ENCODE results near the gene SERPINB8. TPM values are rescaled to one million over a fixed set of nuclear protein-coding genes. Genes with fewer than 3 reads are reported as not detected.

The SERPINB8 gene
- total and polyA plus RNA-seq, 2 of the 13 experiments (the other 11 are each of a cell fraction or from before 2014, with no cell fraction given), result 0.95 to 2.2 TPM

DNA sequence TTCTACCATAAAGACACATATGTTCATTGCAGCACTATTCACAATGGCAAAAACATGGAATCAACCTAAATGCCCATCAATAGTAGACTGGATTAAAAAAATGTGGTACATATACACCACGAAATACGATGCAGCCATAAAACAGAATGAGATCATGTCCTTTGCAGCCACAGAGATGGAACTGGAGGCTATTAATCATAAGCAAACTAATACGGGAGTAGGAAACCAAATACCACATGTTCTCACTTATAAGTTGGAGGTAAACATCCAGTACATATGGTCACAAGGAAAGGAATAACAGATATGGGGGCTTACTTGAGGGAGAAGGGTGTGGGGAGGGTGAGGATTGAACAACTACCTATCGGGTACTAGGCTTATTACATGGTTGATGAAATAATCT lies 13.1 kb upstream of the SERPINB8 start:
- no peaks in the 10 kb centered on the region for H3K9me3 ChIP-seq (ENCODE audit: low read length)
- TF ChIP-seq TOPORS (CRISPR knock-in tag; IDR thresholded peaks at IDR 0.05) (no peak), ZMYM3 (CRISPR knock-in tag; IDR thresholded peaks at IDR 0.05) (no peak), NR3C1 (CRISPR knock-in tag; IDR thresholded peaks at IDR 0.05) (no peak), CHD4 (IDR thresholded peaks at IDR 0.05; ENCODE audit: borderline replicate concordance, low read length) (no peak), JARID2 (CRISPR knock-in tag; IDR thresholded peaks at IDR 0.05; ENCODE audit: insufficient replicate concordance) (no peak), CCDC6 (CRISPR knock-in tag; IDR thresholded peaks at IDR 0.05) (no peak), ZSCAN25 (CRISPR knock-in tag; IDR thresholded peaks at IDR 0.05) (no peak), CREM (IDR thresholded peaks at IDR 0.05) (no peak), CREM (CRISPR knock-in tag; IDR thresholded peaks at IDR 0.05) (no peak), MEIS2 (CRISPR knock-in tag; IDR thresholded peaks at IDR 0.05) (no peak), MEIS1 (CRISPR knock-in tag; IDR thresholded peaks at IDR 0.05; ENCODE audit: borderline replicate concordance) (no peak), ZNF10 (CRISPR knock-in tag; IDR thresholded peaks at IDR 0.05; ENCODE audit: borderline replicate concordance, low read depth) (no peak), NR2F6 (IDR thresholded peaks at IDR 0.05) (no peak), NR2F6 (CRISPR knock-in tag; IDR thresholded peaks at IDR 0.05) (no peak), CBX5 (CRISPR knock-in tag; IDR thresholded peaks at IDR 0.05; ENCODE audit: borderline replicate concordance) (no peak), GATAD1 (CRISPR knock-in tag; IDR thresholded peaks at IDR 0.05) (no peak), GABPA (IDR thresholded peaks at IDR 0.05; ENCODE audit: low read depth, low read length) (no peak), GABPA (CRISPR knock-in tag; IDR thresholded peaks at IDR 0.05; ENCODE audit: low read depth) (no peak), SNAPC2 (CRISPR knock-in tag; IDR thresholded peaks at IDR 0.05) (no peak)
- TF ChIP-seq, protein P1, sequence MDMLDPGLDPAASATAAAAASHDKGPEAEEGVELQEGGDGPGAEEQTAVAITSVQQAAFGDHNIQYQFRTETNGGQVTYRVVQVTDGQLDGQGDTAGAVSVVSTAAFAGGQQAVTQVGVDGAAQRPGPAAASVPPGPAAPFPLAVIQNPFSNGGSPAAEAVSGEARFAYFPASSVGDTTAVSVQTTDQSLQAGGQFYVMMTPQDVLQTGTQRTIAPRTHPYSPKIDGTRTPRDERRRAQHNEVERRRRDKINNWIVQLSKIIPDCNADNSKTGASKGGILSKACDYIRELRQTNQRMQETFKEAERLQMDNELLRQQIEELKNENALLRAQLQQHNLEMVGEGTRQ (IDR thresholded peaks at IDR 0.05; ENCODE audit: low read depth, low read length), result no peak
- TF ChIP-seq, protein P1 (CRISPR knock-in tag; IDR thresholded peaks at IDR 0.05; ENCODE audit: borderline replicate concordance), result no peak
- 13% methylated on average over 4 of the region's 4 CpGs for WGBS (ENCODE audit: low lambda C conversion rate)
- no peak overlapping the region for H3K9ac ChIP-seq (ENCODE audit: insufficient read depth, low read depth, low read length)
- H3K27me3 ChIP-seq (ENCODE audit: control insufficient read depth in 1 of 2, insufficient read depth in 2 of 2, low read length in 2 of 2), result peaks cover 0 to 2% of the 10 kb centered on the region in 2 experiments; a peak in 1 of 5 replicates
- DNase-seq (ENCODE audit: low spot score) (no peak), ATAC-seq (no peak), FAIRE-seq (no peak)
- no peaks in the 10 kb centered on the region for H3K79me2 ChIP-seq (ENCODE audit: insufficient read depth, low read length)
- intact Hi-C loops (cut with micrococcal nuclease; ENCODE audit: unreplicated experiment), result no loop called here
- no peaks in the 10 kb centered on the region for H4K20me1 ChIP-seq (ENCODE audit: insufficient read depth, low read length)
- H2AFZ ChIP-seq (ENCODE audit: low read length), result no peak overlapping the region
- H3K36me3 ChIP-seq (replicated peaks in 1 of 2; ENCODE audit: control insufficient read depth in 1 of 2, insufficient read depth in 2 of 2, low read length in 2 of 2), result no peaks in the 10 kb centered on the region
- POLR2A ChIA-PET, result no interaction called here
- H3K27ac ChIP-seq (ENCODE audit: extremely low read length, insufficient read depth, low read length), result no peak overlapping the region
- CTCF ChIA-PET (ENCODE audit: low intra/inter-chr PET ratio, low total read pairs), result no interaction called here
- in situ Hi-C loops (cut with HindIII; ENCODE audit: extremely low pct_ligation_motif_present, low pct_unique_long_range_greater_than_20kb), result no loop called here
- H3K4me2 ChIP-seq (ENCODE audit: low read depth, low read length), result no peak overlapping the region
- no peaks in the 10 kb centered on the region for H3K4me1 ChIP-seq (ENCODE audit: insufficient read depth, low read length)
- no TSS peak for BruUV-seq (replicated peaks)
- no peak overlapping the region for H3K4me3 ChIP-seq (replicated peaks in 1 of 3; ENCODE audit: insufficient read depth in 1 of 3, low read depth in 2 of 3, low read length in 3 of 3)
